CD14-positive monocyte (primary cell): ENCODE measurements around the gene BAIAP3. TPM values are rescaled to one million over a fixed set of nuclear protein-coding genes. Genes with fewer than 3 reads are reported as not detected.

Source experiments
- DNase-seq, 3 donors: peaks; one replicate each; pipeline ENCODE4 v3.0.0-alpha.2; 2011 to 2022
- H2AFZ ChIP-seq: 2 replicates; pipeline ENCODE4 v1.6.0; 2012; ENCODE audit warnings: mild to moderate bottlenecking, low read depth, low read length, inconsistent platforms; ENCODE audit not compliant: insufficient read depth, poor library complexity, severe bottlenecking
- H3K27ac ChIP-seq, 2 donors: 1 replicate in 1 of 2; 2 replicates in 1 of 2; pipeline ENCODE4 v1.5.1; 2012 to 2013; ENCODE audit warnings: low read length in 2 of 2, control low read depth in 1 of 2, inconsistent platforms in 1 of 2, low read depth in 1 of 2, mild to moderate bottlenecking in 1 of 2
- H3K27me3 ChIP-seq, 2 donors: one replicate each; pipeline versions ENCODE4 v1.6.0 to v1.6.1; 2011 to 2013; ENCODE audit warnings: low read length in 2 of 2; ENCODE audit not compliant: control insufficient read depth in 2 of 2, insufficient read depth in 2 of 2
- H3K36me3 ChIP-seq, 2 donors: replicated peaks in 1 of 2; 1 replicate in 1 of 2; 2 replicates in 1 of 2; pipeline versions ENCODE4 v1.5.1 to v1.6.1; 2012 to 2013; ENCODE audit warnings: low read length in 2 of 2, control low read depth in 1 of 2, inconsistent platforms in 1 of 2, mild to moderate bottlenecking in 1 of 2; ENCODE audit not compliant: insufficient read depth in 2 of 2, control insufficient read depth in 1 of 2
- H3K4me1 ChIP-seq, 2 donors: 1 replicate in 1 of 2; 2 replicates in 1 of 2; pipeline versions ENCODE4 v1.5.1 to v1.6.1; 2012 to 2013; ENCODE audit warnings: low read length in 2 of 2, control low read depth in 1 of 2, inconsistent platforms in 1 of 2, mild to moderate bottlenecking in 1 of 2, moderate library complexity in 1 of 2; ENCODE audit not compliant: insufficient read depth in 2 of 2, control insufficient read depth in 1 of 2
- H3K4me2 ChIP-seq: replicated peaks from 2 replicates; pipeline ENCODE3; 2012; ENCODE audit warnings: low read length, moderate library complexity, mild to moderate bottlenecking; ENCODE audit not compliant: poor library complexity, severe bottlenecking; ENCODE audit errors: extremely low read depth
- H3K4me3 ChIP-seq, 3 experiments: fragments of 200-600 bp in 1 of 3; sonication (generic) in 1 of 3; replicated peaks in 1 of 3; 1 replicate in 2 of 3; 2 replicates in 1 of 3; pipeline ENCODE4 v1.5.1; 2011 to 2013; ENCODE audit warnings: low read length in 3 of 3, mild to moderate bottlenecking in 3 of 3, control low read depth in 2 of 3, low read depth in 2 of 3, inconsistent platforms in 1 of 3, moderate library complexity in 1 of 3
- H3K79me2 ChIP-seq: 2 replicates; pipeline ENCODE4 v1.6.0; 2012; ENCODE audit warnings: mild to moderate bottlenecking, control low read depth, inconsistent platforms, low read length, moderate library complexity; ENCODE audit not compliant: insufficient read depth
- H3K9ac ChIP-seq: 2 replicates; pipeline ENCODE4 v1.6.0; 2017; ENCODE audit warnings: low read length, mild to moderate bottlenecking; ENCODE audit not compliant: insufficient read depth, poor library complexity, severe bottlenecking
- H3K9me3 ChIP-seq, 2 donors: replicated peaks in 1 of 2; 1 replicate in 1 of 2; 2 replicates in 1 of 2; pipeline versions ENCODE4 v1.5.1 to v1.6.1; 2012 to 2013; ENCODE audit warnings: low read length in 2 of 2, control low read depth in 1 of 2; ENCODE audit not compliant: control insufficient read depth in 1 of 2, insufficient read depth in 1 of 2
- H4K20me1 ChIP-seq: 2 replicates; pipeline ENCODE4 v1.6.0; 2012; ENCODE audit warnings: mild to moderate bottlenecking, low read length, control low read depth, moderate library complexity; ENCODE audit not compliant: insufficient read depth
- H3K27ac Mint-ChIP-seq, 7 donors: one replicate each; pipeline ENCODE4 v1.8.0; 2020; ENCODE audit warnings: mild to moderate bottlenecking in 7 of 7, mixed read lengths in 7 of 7, moderate library complexity in 6 of 7, inconsistent platforms in 2 of 7
- H3K27me3 Mint-ChIP-seq, 3 donors: one replicate each; pipeline ENCODE4 v1.8.0; 2021 to 2022; ENCODE audit warnings: low read depth in 3 of 3, mild to moderate bottlenecking in 3 of 3, mixed read lengths in 3 of 3, moderate library complexity in 3 of 3, inconsistent platforms in 1 of 3
- H3K36me3 Mint-ChIP-seq, 2 donors: one replicate each; pipeline ENCODE4 v1.8.0; 2020; ENCODE audit warnings: mixed read lengths in 2 of 2, inconsistent platforms in 1 of 2, mild to moderate bottlenecking in 1 of 2
- H3K4me1 Mint-ChIP-seq: one replicate; pipeline ENCODE4 v1.8.0; 2020; ENCODE audit warnings: mild to moderate bottlenecking, mixed read lengths
- H3K4me3 Mint-ChIP-seq, 2 donors: one replicate each; pipeline ENCODE4 v1.8.0; 2020; ENCODE audit warnings: mild to moderate bottlenecking in 2 of 2, mixed read lengths in 2 of 2, moderate library complexity in 1 of 2
- H3K9me3 Mint-ChIP-seq, 7 donors: one replicate each; pipeline ENCODE4 v1.8.0; 2020 to 2022; ENCODE audit warnings: mixed read lengths in 7 of 7, mild to moderate bottlenecking in 6 of 7, moderate library complexity in 6 of 7, inconsistent platforms in 2 of 7
- CTCF ChIP-seq: fragments of 200-600 bp; IDR thresholded peaks from one replicate; pipeline ENCODE4 v1.8.0; 2022; ENCODE audit warnings: antibody characterized with exemption, mild to moderate bottlenecking
- WGBS: methylation state at CpG from one replicate; pipeline ENCODE4 v1.1.5; 2013; ENCODE audit warnings: missing lambda C conversion rate; ENCODE audit not compliant: insufficient coverage; 5-methylcytosine and 5-hydroxymethylcytosine counted together
- intact Hi-C, 2 donors: fragments of 100-400 bp; cut with micrococcal nuclease; formaldehyde crosslinking; loops; one replicate each; pipeline versions ENCODE4 v1.15.0 to v1.15.1; 2023
- polyA plus RNA-seq, 3 donors: library from polyadenylated mRNA; depleted of rRNA in 1 of 3; unstranded in 2 of 3; stranded (reverse) in 1 of 3; fragments of 300-500 nt in 2 of 3; fragments of >200 nt in 1 of 3; fragmentation: Illumina TruSeq in 2 of 3; gene quantifications; 1 replicate in 2 of 3; 2 replicates in 1 of 3; pipeline ENCODE4 v1.2.3, GENCODE V29; 2012 to 2021

BAIAP3 gene
- polyA plus RNA-seq, 3 donors, result 1.0 TPM; not detected in 2

GRCh38 chr16:1355591-1355990, 22.1 kb downstream of the BAIAP3 start:
- Histone ChIP-seq H3K9me3 (no peaks in the 10 kb centered on the region), H3K36me3 (peaks cover 8 to 16% of the 10 kb centered on the region in 2 donors), H2AFZ (no peak overlapping the region), H3K27me3 (no peaks in the 10 kb centered on the region), H3K4me1 (peaks cover 18 to 28% of the 10 kb centered on the region in 2 donors), H3K4me3 (no peak overlapping the region), H3K9ac (peak overlapping the region; percentile 1), H3K79me2 (peaks cover 90% of the 10 kb centered on the region), H4K20me1 (peaks cover 93% of the 10 kb centered on the region), H3K27ac (no peak overlapping the region), H3K4me2 (no peak overlapping the region)
- Mint-ChIP-seq H3K27ac (no peak overlapping the region), H3K9me3 (peaks cover 0 to 4% (median 0%) of the 10 kb centered on the region in 7 donors), H3K27me3 (no peaks in the 10 kb centered on the region), H3K4me1 (peaks cover 33% of the 10 kb centered on the region), H3K4me3 (no peak overlapping the region), H3K36me3 (peaks cover 17 to 34% of the 10 kb centered on the region in 2 donors)
- no peak for TF ChIP-seq CTCF
- WGBS, result 98% methylated on average over 15 of the region's 15 CpGs
- intact Hi-C loops, result loop anchor here in 1 of 2 donors (10.0 kb wide), 1 partner anchor 59 kb away; the partner anchor contains the start of gene UNKL
- DNase-seq, result no peak

- Mint-ChIP-seq H3K27me3 (no peaks in the 10 kb centered on the region), H3K4me1 (peaks cover 27% of the 10 kb centered on the region)
- H3K79me2 ChIP-seq, result peaks cover 90% of the 10 kb centered on the region
Observed at GRCh38 chr16:1356061-1356900, 22.8 kb downstream of the BAIAP3 start.

More at GRCh38 chr16:1356061-1356900, 22.8 kb downstream of the BAIAP3 start:
- Mint-ChIP-seq H3K4me3 (no peak overlapping the region), H3K27ac (peak overlapping the region in 1 of 7 donors; percentile 25), H3K36me3 (peaks cover 21 to 41% of the 10 kb centered on the region in 2 donors), H3K9me3 (peaks cover 0 to 4% (median 0%) of the 10 kb centered on the region in 7 donors)
- no peak overlapping the region for H3K27ac ChIP-seq
- no peaks in the 10 kb centered on the region for H3K27me3 ChIP-seq
- 94% methylated on average over 31 of the region's 33 CpGs for WGBS
- intact Hi-C loops, result loop anchor here in 1 of 2 donors (10.0 kb wide), 1 partner anchor 59 kb away; the partner anchor contains the start of gene UNKL
- no peaks in the 10 kb centered on the region for H3K9me3 ChIP-seq
- DNase-seq, result no peak
- H3K9ac ChIP-seq, result no peak overlapping the region
- peaks cover 93% of the 10 kb centered on the region for H4K20me1 ChIP-seq
- no peak for TF ChIP-seq CTCF
- peaks cover 12 to 21% of the 10 kb centered on the region in 2 donors for H3K4me1 ChIP-seq
- H3K36me3 ChIP-seq, result peaks cover 14 to 23% of the 10 kb centered on the region in 2 donors
- H2AFZ ChIP-seq, result no peak overlapping the region
- H3K4me3 ChIP-seq, result no peak overlapping the region
- no peak overlapping the region for H3K4me2 ChIP-seq
